ENCODE results near the gene EPN1. TPM values are rescaled to one million over a fixed set of nuclear protein-coding genes. Genes with fewer than 3 reads are reported as not detected.

EPN1 gene
- total and polyA plus RNA-seq, 2 of the 13 experiments (the other 11 are each of a cell fraction or from before 2014, with no cell fraction given), result 28.9 to 31.7 TPM

DNA sequence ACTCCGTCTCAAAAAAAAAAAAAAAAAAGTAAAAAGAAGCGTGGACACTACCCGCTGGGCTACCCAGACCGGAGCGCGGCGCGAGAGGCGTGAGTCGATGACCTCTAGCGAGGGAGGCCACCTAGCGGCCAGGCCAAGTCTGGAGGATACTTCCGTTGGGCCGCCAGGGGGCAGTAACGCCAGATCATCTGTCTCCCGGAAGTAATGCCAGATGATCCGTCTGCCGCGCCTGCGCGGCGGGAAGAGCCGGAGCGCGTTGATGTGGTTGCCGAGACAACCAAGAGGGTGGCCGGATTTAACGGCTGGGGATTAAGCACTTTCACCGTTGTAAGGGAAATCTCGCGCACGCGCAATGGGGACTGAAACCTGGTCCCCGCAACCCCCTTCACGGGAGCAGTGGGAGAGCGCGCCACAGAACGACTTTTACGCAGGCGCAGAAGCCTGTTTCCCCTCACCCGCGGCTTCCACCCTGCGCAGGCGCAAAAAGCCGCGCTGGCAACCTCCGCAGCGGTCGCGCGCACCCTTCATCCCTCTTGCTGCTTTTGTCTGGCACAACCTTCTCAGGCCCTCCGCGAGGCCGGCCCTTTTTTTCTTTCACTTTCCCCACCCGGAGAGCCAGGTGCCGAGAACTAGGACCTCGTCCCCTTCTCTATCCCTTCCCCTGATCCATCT lies 21.2 kb upstream of the EPN1 start (continued):
- TF ChIP-seq YY1 (IDR thresholded peaks at IDR 0.05; ENCODE audit: insufficient read depth, insufficient replicate concordance, low read depth, low read length) (peak; percentile 75), TARDBP (CRISPR knock-in tag; IDR thresholded peaks at IDR 0.05) (peak; percentile 92), ZNF274 (CRISPR knock-in tag; IDR thresholded peaks at IDR 0.05) (0 out of 2 replicates have a peak, but pooled peaks have one; percentile 42), FOXC1 (CRISPR knock-in tag; IDR thresholded peaks at IDR 0.05; ENCODE audit: borderline replicate concordance) (peak; percentile 57; the same call in 1 of the 2 replicates), MYC (CRISPR knock-in tag; IDR thresholded peaks at IDR 0.05; ENCODE audit: borderline replicate concordance) (peak; percentile 75; the same call in 1 of the 2 replicates), TCF7 (IDR thresholded peaks at IDR 0.05; ENCODE audit: low read depth) (no peak), ATM (IDR thresholded peaks at IDR 0.05; ENCODE audit: borderline replicate concordance) (no peak), ZNF746 (CRISPR knock-in tag; IDR thresholded peaks at IDR 0.05) (no peak), SOX6 (IDR thresholded peaks at IDR 0.05) (no peak), SOX6 (CRISPR knock-in tag; IDR thresholded peaks at IDR 0.05) (peak; percentile 49; the same call in 1 of the 2 replicates), PAX8 (CRISPR knock-in tag; IDR thresholded peaks at IDR 0.05; ENCODE audit: borderline replicate concordance) (no peak), ZNF552 (CRISPR knock-in tag; IDR thresholded peaks at IDR 0.05; ENCODE audit: borderline replicate concordance) (no peak), TRIM24 (CRISPR knock-in tag; IDR thresholded peaks at IDR 0.05) (no peak), ZKSCAN8 (CRISPR knock-in tag; IDR thresholded peaks at IDR 0.05; ENCODE audit: borderline replicate concordance) (peak; percentile 34; the same call in 1 of the 2 replicates), ZNF160 (CRISPR knock-in tag; IDR thresholded peaks at IDR 0.05) (no peak; the same call in 1 of the 2 replicates), PPARG (CRISPR knock-in tag; conservative IDR thresholded peaks at IDR 0.05) (no peak), MIER2 (CRISPR knock-in tag; IDR thresholded peaks at IDR 0.05) (peak; percentile 15; the same call in 1 of the 2 replicates), ZNF788 (CRISPR knock-in tag; IDR thresholded peaks at IDR 0.05; ENCODE audit: borderline replicate concordance) (peak; percentile 61; the same call in 1 of the 2 replicates), AGO2 (optimal IDR thresholded peaks at IDR 0.05; ENCODE audit: low read depth, low read length) (peak; percentile 29)
- TF ChIP-seq, protein P1, sequence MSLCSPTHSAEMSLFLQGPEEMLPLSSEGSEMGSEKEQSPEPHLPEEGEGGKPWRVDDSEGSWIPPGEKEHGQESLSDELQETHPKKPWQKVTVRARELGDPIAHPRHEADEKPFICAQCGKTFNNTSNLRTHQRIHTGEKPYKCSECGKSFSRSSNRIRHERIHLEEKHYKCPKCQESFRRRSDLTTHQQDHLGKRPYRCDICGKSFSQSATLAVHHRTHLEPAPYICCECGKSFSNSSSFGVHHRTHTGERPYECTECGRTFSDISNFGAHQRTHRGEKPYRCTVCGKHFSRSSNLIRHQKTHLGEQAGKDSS (CRISPR knock-in tag; IDR thresholded peaks at IDR 0.05; ENCODE audit: borderline replicate concordance, low read depth), result no peak
- TF ChIP-seq, protein P2, sequence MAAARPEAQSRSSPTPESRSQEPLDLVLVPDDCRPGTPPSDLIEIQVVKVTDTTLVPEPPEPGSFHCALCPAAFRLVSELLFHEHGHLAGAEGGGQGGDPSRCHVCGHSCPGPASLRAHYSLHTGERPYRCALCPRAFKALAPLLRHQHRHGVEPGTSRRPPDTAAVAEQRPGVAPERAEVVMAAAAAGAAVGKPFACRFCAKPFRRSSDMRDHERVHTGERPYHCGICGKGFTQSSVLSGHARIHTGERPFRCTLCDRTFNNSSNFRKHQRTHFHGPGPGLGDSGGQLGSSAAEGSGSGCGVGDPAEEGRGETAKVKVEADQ (CRISPR knock-in tag; IDR thresholded peaks at IDR 0.05; ENCODE audit: borderline replicate concordance), result no peak
- TF ChIP-seq, protein P3, sequence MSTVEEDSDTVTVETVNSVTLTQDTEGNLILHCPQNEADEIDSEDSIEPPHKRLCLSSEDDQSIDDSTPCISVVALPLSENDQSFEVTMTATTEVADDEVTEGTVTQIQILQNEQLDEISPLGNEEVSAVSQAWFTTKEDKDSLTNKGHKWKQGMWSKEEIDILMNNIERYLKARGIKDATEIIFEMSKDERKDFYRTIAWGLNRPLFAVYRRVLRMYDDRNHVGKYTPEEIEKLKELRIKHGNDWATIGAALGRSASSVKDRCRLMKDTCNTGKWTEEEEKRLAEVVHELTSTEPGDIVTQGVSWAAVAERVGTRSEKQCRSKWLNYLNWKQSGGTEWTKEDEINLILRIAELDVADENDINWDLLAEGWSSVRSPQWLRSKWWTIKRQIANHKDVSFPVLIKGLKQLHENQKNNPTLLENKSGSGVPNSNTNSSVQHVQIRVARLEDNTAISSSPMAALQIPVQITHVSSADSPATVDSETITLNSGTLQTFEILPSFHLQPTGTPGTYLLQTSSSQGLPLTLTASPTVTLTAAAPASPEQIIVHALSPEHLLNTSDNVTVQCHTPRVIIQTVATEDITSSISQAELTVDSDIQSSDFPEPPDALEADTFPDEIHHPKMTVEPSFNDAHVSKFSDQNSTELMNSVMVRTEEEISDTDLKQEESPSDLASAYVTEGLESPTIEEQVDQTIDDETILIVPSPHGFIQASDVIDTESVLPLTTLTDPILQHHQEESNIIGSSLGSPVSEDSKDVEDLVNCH (CRISPR knock-in tag; IDR thresholded peaks at IDR 0.05), result no peak
- TF ChIP-seq, protein P4, sequence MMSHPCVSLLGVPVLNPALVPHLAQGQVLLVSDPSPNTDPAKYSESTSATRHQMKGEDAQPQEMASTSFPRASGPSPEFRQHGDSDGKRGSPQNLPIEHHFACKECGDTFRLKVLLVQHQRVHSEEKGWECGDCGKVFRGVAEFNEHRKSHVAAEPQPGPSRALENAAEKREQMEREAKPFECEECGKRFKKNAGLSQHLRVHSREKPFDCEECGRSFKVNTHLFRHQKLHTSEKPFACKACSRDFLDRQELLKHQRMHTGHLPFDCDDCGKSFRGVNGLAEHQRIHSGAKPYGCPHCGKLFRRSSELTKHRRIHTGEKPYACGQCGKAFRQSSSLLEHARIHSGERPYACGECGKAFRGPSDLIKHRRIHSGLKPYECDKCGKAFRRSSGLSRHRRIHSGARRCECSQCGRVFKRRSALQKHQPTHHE (CRISPR knock-in tag; IDR thresholded peaks at IDR 0.05; ENCODE audit: borderline replicate concordance), result no peak
- TF ChIP-seq, protein P5, sequence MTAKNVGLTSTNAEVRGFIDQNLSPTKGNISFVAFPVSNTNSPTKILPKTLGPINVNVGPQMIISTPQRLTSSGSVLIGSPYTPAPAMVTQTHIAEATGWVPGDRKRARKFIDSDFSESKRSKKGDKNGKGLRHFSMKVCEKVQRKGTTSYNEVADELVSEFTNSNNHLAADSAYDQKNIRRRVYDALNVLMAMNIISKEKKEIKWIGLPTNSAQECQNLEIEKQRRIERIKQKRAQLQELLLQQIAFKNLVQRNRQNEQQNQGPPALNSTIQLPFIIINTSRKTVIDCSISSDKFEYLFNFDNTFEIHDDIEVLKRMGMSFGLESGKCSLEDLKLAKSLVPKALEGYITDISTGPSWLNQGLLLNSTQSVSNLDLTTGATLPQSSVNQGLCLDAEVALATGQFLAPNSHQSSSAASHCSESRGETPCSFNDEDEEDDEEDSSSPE (CRISPR knock-in tag; IDR thresholded peaks at IDR 0.05), result peak; percentile 83
